GM12878 (cell line): ENCODE data around the gene CRAMP1. TPM values are rescaled to one million over a fixed set of nuclear protein-coding genes. Genes with fewer than 3 reads are reported as not detected.

Experiments
- ATAC-seq: fragments of 200-7000 bp; cut with Tn5 transposase; 3 replicates; pipeline ENCODE4 v1.9.1; 2020; ENCODE audit warnings: mild to moderate bottlenecking, moderate library complexity
- BruUV-seq: library from RNA; stranded (reverse); fragments of 400-500 nt; replicated peaks from 2 replicates; lab custom pipeline; 2021; lab: Mats Ljungman, UMichigan
- CTCF ChIA-PET: fragments of 300-600 bp; sonication (Branson Sonifier 250); formaldehyde crosslinking; extraction: SDS; loops from one replicate; lab custom pipeline; 2021; ENCODE audit warnings: inconsistent platforms; lab: Yijun Ruan, JAX
- POLR2A ChIA-PET: fragments of 350-600 bp; formaldehyde crosslinking; extraction: SDS; loops from one replicate; lab custom pipeline; 2021; ENCODE audit warnings: inconsistent platforms; lab: Charles Lee
- RAD21 ChIA-PET: fragments of 300-600 bp; sonication (Branson Sonifier 250); formaldehyde crosslinking; loops from one replicate; lab custom pipeline; 2023; ENCODE audit warnings: antibody characterized with exemption; ENCODE audit not compliant: unreplicated experiment; lab: Charles Lee
- SMC1A ChIA-PET: fragments of 300-600 bp; sonication (Branson Sonifier 250); formaldehyde crosslinking; loops from one replicate; lab custom pipeline; 2023; ENCODE audit not compliant: unreplicated experiment, uncharacterized antibody; lab: Charles Lee
- DNase-seq: peaks from one replicate; pipeline ENCODE4 v3.0.0-alpha.2; 2011; ENCODE audit warnings: low read depth, low spot score
- FAIRE-seq: peaks from 3 replicates; lab custom pipeline; 2011; peaks lifted over from hg19 to GRCh38; lab: Jason Lieb, UNC
- H2AFZ ChIP-seq: 2 replicates; pipeline ENCODE4 v1.6.0; 2011; ENCODE audit warnings: low read depth, low read length, control low read depth; ENCODE audit not compliant: control insufficient read depth
- H3K27ac ChIP-seq: 2 replicates; pipeline ENCODE4 v1.5.1; 2011; ENCODE audit warnings: control low read depth; ENCODE audit not compliant: control insufficient read depth, insufficient read depth
- H3K27me3 ChIP-seq, 2 experiments: replicated peaks in 1 of 2; 2 replicates each; pipeline versions ENCODE4 v1.6.0 to v1.6.1; 2011; ENCODE audit warnings: low read length in 1 of 2; ENCODE audit not compliant: control insufficient read depth in 2 of 2, insufficient read depth in 2 of 2
- H3K36me3 ChIP-seq, 2 experiments: 2 replicates each; pipeline ENCODE4 v1.5.1; 2011; ENCODE audit warnings: low read length in 1 of 2; ENCODE audit not compliant: control insufficient read depth in 2 of 2, insufficient read depth in 2 of 2
- H3K4me1 ChIP-seq: 2 replicates; pipeline ENCODE4 v1.6.1; 2011; ENCODE audit warnings: mild to moderate bottlenecking, low read length, moderate library complexity, mixed read lengths; ENCODE audit not compliant: control insufficient read depth, insufficient read depth
- H3K4me2 ChIP-seq: 2 replicates; pipeline ENCODE4 v1.6.0; 2011; ENCODE audit warnings: control low read depth; ENCODE audit not compliant: control insufficient read depth, insufficient read depth
- H3K4me3 ChIP-seq: fragments of 200-600 bp; sonication (generic); 2 replicates; pipeline ENCODE4 v1.5.1; 2016
- H3K79me2 ChIP-seq: 2 replicates; pipeline ENCODE4 v1.6.0; 2011; ENCODE audit warnings: low read length; ENCODE audit not compliant: control insufficient read depth, insufficient read depth
- H3K9ac ChIP-seq: 2 replicates; pipeline ENCODE4 v1.8.0; 2011; ENCODE audit warnings: low read length, control low read depth, mixed read lengths; ENCODE audit not compliant: control insufficient read depth, insufficient read depth
- H3K9me3 ChIP-seq: replicated peaks from 3 replicates; pipeline ENCODE4 v1.5.1; 2011; ENCODE audit warnings: mild to moderate bottlenecking, low read length; ENCODE audit not compliant: control insufficient read depth, insufficient read depth
- H4K20me1 ChIP-seq: 2 replicates; pipeline ENCODE4 v1.6.0; 2011; ENCODE audit not compliant: control insufficient read depth, insufficient read depth
- CBFB ChIP-seq: IDR thresholded peaks from 2 replicates; pipeline ENCODE4 v1.6.1; 2016; ENCODE audit warnings: antibody characterized with exemption, low read depth
- CTCF ChIP-seq, 3 experiments: IDR thresholded peaks in 2 of 3; conservative IDR thresholded peaks in 1 of 3; 2 replicates each; pipeline ENCODE4 v1.5.1; 2011; ENCODE audit warnings: low read depth in 3 of 3, low read length in 3 of 3, mild to moderate bottlenecking in 3 of 3, control low read depth in 2 of 3, moderate library complexity in 2 of 3, inconsistent platforms in 1 of 3, mixed read lengths in 1 of 3; ENCODE audit not compliant: control insufficient read depth in 2 of 3, insufficient read depth in 1 of 3; ENCODE audit errors: extremely low read depth in 1 of 3
- ELK1 ChIP-seq: IDR thresholded peaks from 2 replicates; pipeline ENCODE4 v1.6.1; 2012; ENCODE audit warnings: low read depth, low read length, improper control_type of control experiment
- FOS ChIP-seq: IDR thresholded peaks from 3 replicates; pipeline ENCODE4 v1.6.1; 2011; ENCODE audit warnings: borderline replicate concordance; ENCODE audit not compliant: insufficient read length; ENCODE audit errors: extremely low read depth
- GABPA ChIP-seq: IDR thresholded peaks from 2 replicates; pipeline ENCODE4 v1.6.1; 2014; ENCODE audit warnings: antibody characterized with exemption, low read depth, mild to moderate bottlenecking, inconsistent platforms
- HCFC1 ChIP-seq: fragments of 150-350 bp; IDR thresholded peaks from 2 replicates; pipeline ENCODE4 v1.6.1; 2014; ENCODE audit warnings: low read length
- NFYA ChIP-seq: IDR thresholded peaks from 2 replicates; pipeline ENCODE4 v1.6.1; 2011; ENCODE audit warnings: low read depth, mild to moderate bottlenecking, low read length, improper control_type of control experiment, borderline replicate concordance
- POLR2AphosphoS5 ChIP-seq: IDR thresholded peaks from 2 replicates; pipeline ENCODE4 v1.6.1; 2011; ENCODE audit warnings: mild to moderate bottlenecking, low read length, inconsistent platforms
- SMAD1 ChIP-seq: fragments of 450-650 bp; IDR thresholded peaks from 2 replicates; pipeline ENCODE4 v1.6.1; 2018; ENCODE audit warnings: mild to moderate bottlenecking, low read depth; ENCODE audit not compliant: partially characterized antibody
- SUZ12 ChIP-seq: fragments of 200-600 bp; sonication (generic); IDR thresholded peaks from one replicate; pipeline ENCODE4 v1.6.1; 2018; ENCODE audit warnings: antibody characterized with exemption, mild to moderate bottlenecking; ENCODE audit not compliant: unreplicated experiment
- USF2 ChIP-seq: IDR thresholded peaks from 2 replicates; pipeline ENCODE4 v1.6.1; 2011; ENCODE audit warnings: low read depth, low read length, improper control_type of control experiment, borderline replicate concordance
- ZBTB4 ChIP-seq: fragments of 450-650 bp; formaldehyde crosslinking; IDR thresholded peaks from 2 replicates; pipeline ENCODE4 v1.4.0; 2022; ENCODE audit warnings: mild to moderate bottlenecking, moderate library complexity
- whole genome bisulfite sequencing: methylation state at CpG from one replicate; pipeline ENCODE4 v1.1.6; 2016; ENCODE audit warnings: low lambda C conversion rate; ENCODE audit not compliant: insufficient replicate concordance, insufficient coverage; ENCODE audit errors: missing lambda C conversion rate; 5-methylcytosine and 5-hydroxymethylcytosine counted together
- in situ Hi-C: fragments of 300-500 bp; cut with MboI; formaldehyde crosslinking; loops from 9 replicates; pipeline ENCODE4 v1.14.3; 2018; ENCODE audit warnings: mixed read lengths
- intact Hi-C: fragments of 100-400 bp; cut with micrococcal nuclease; formaldehyde crosslinking; loops from one replicate; pipeline ENCODE4 v1.14.2; 2022; ENCODE audit not compliant: unreplicated experiment
- polyA plus RNA-seq, 11 experiments: library from polyadenylated mRNA; depleted of rRNA in 4 of 11; unstranded in 6 of 11; stranded (reverse) in 5 of 11; fragments of >200 nt; fragmentation: Nextera tagmentation in 4 of 11; fragmentation: Illumina TruSeq in 1 of 11; extraction: Ambion mirVana in 4 of 11; extraction: Trizol in 1 of 11; gene quantifications; 1 replicate in 1 of 11; 2 replicates in 10 of 11; pipeline versions ENCODE4 v1.2.1 to v1.2.3, GENCODE V29; 2011 to 2016; ENCODE audit warnings: inconsistent platforms in 2 of 11, missing spikeins in 2 of 11, low read depth in 1 of 11
- total RNA-seq, 4 experiments: library from RNA; depleted of rRNA in 3 of 4; stranded (reverse); fragments of >200 nt in 3 of 4; fragmentation: Illumina TruSeq in 1 of 4; extraction: Trizol in 1 of 4; gene quantifications; 2 replicates each; pipeline versions ENCODE4 v1.2.1 to v1.2.3, GENCODE V29; 2013 to 2021

The CRAMP1 gene
- total and polyA plus RNA-seq, 10 of the 15 experiments (the other 5 are each of a cell fraction or from before 2014, with no cell fraction given) = 0.37 to 9.8 (median 3.9) TPM

GRCh38 chr16:1689853-1690252, 77.7 kb downstream of the CRAMP1 start:
- no TSS peak for BruUV-seq
- FAIRE-seq (no peak), ATAC-seq (no peak), DNase-seq (no peak)
- peaks cover 4% of the 10 kb centered on the region for H3K79me2 ChIP-seq
- no peak overlapping the region for H3K4me3 ChIP-seq
- intact Hi-C loops = no loop called here
- ChIA-PET SMC1A (no interaction called here), CTCF (no interaction called here), RAD21 (no interaction called here), POLR2A (no interaction called here)
- 97% methylated on average over 13 of the region's 13 CpGs for WGBS
- H3K27ac ChIP-seq = no peak overlapping the region
- no peaks in the 10 kb centered on the region for H3K27me3 ChIP-seq
- peaks cover 24 to 39% of the 10 kb centered on the region in 2 experiments for H3K36me3 ChIP-seq
- no peak overlapping the region for H3K9ac ChIP-seq
- H3K4me1 ChIP-seq = no peaks in the 10 kb centered on the region
- TF ChIP-seq CTCF (IDR thresholded peaks at IDR 0.05 in 2 of 3, conservative IDR thresholded peaks at IDR 0.05 in 1 of 3; ENCODE audit: control insufficient read depth in 2 of 3, extremely low read depth in 1 of 3, insufficient read depth in 1 of 3, low read depth in 3 of 3, low read length in 3 of 3) = no peak
- no peak for TF ChIP-seq GABPA
- no peak for TF ChIP-seq NFYA
- TF ChIP-seq ELK1 = no peak
- no peak for TF ChIP-seq POLR2AphosphoS5
- TF ChIP-seq FOS = no peak
- no peak for TF ChIP-seq HCFC1
- TF ChIP-seq SMAD1 = no peak
- no peak for TF ChIP-seq ZBTB4
- no peak for TF ChIP-seq USF2
- no peak for TF ChIP-seq SUZ12
- no peak for TF ChIP-seq CBFB
- no peaks in the 10 kb centered on the region for H3K9me3 ChIP-seq
- in situ Hi-C loops = no loop called here
- H3K4me2 ChIP-seq = no peak overlapping the region
- 0 out of 2 replicates have a peak, but pooled peaks cover 2% of the 10 kb centered on the region for H4K20me1 ChIP-seq
- no peak overlapping the region for H2AFZ ChIP-seq
